Sciatic nerve (tissue), 2 donors: ENCODE measurements around the gene CRY1. TPM values are rescaled to one million over a fixed set of nuclear protein-coding genes. Genes with fewer than 3 reads are reported as not detected.
"Not testable (repeated sequence)": the region's sequence is repeated elsewhere in the genome, so short reads cannot be mapped to it uniquely, and the experiment has no call there.

Experiments used
- ATAC-seq: fragments of 200-7000 bp; cut with Tn5 transposase; one replicate; pipeline ENCODE4 v1.9.1; 2020; ENCODE audit warnings: mild to moderate bottlenecking, moderate library complexity
- DNase-seq: peaks from one replicate; pipeline ENCODE4 v3.0.0-alpha.2; 2020; ENCODE audit warnings: low spot score
- intact Hi-C: fragments of 100-400 bp; cut with DNase I; formaldehyde crosslinking; loops from one replicate; pipeline ENCODE4 v1.14.2; 2022
- total RNA-seq: library from RNA; stranded (reverse); fragmentation: NEBNext Ultra II Directional; extraction: Animal tissue kit (Norgen Biotek cat#: 25700); gene quantifications from one replicate; pipeline ENCODE4 v1.2.1, GENCODE V29; 2021
- donor health status: DM: no; HTN: no; CAD: no.
- donor health status: DM: no; HTN: no; CAD: no.

CRY1 gene
- total RNA-seq, 1 donor from 2014 or later: 20.2 TPM

GRCh38 chr12:107081778-107082177 is 11.6 kb downstream of the CRY1 start:
- ATAC-seq (no peak), DNase-seq (no peak)
- intact Hi-C loops: no loop called here

- ATAC-seq (no peak), DNase-seq (no peak)
- intact Hi-C loops: no loop called here
These were observed 13.1 kb downstream of the CRY1 start for GRCh38 chr12:107080299-107080698.

GRCh38 chr12:107079172-107080011 is 14.0 kb downstream of the CRY1 start:
- intact Hi-C loops: no loop called here
- no peak for ATAC-seq

GRCh38 chr12:107073266-107073665 is 20.1 kb downstream of the CRY1 start:
- DNase-seq, intact Hi-C loops, ATAC-seq: not testable (repeated sequence)

More at GRCh38 chr12:107079172-107080011, 14.0 kb downstream of the CRY1 start:
- DNase-seq: no peak

- DNase-seq (no peak), ATAC-seq (no peak)
- intact Hi-C loops: no loop called here
These were observed 26.7 kb downstream of the CRY1 start for GRCh38 chr12:107066691-107067090.

GRCh38 chr12:107064687-107065086 is 28.7 kb downstream of the CRY1 start:
- intact Hi-C loops: no loop called here
- no peak for ATAC-seq
- no peak for DNase-seq

GRCh38 chr12:107064243-107064642 is 29.1 kb downstream of the CRY1 start:
- intact Hi-C loops: no loop called here
- ATAC-seq (no peak), DNase-seq (no peak)

- intact Hi-C loops: no loop called here
- ATAC-seq (no peak), DNase-seq (no peak)
These were observed 35.2 kb downstream of the CRY1 start for GRCh38 chr12:107058190-107058589.

- no peak for ATAC-seq
These were observed 36.1 kb downstream of the CRY1 start for GRCh38 chr12:107057071-107057834.

GRCh38 chr12:107053709-107054108 is 39.6 kb downstream of the CRY1 start:
- intact Hi-C loops: no loop called here
- DNase-seq (no peak), ATAC-seq (no peak)

More at GRCh38 chr12:107057071-107057834, 36.1 kb downstream of the CRY1 start:
- intact Hi-C loops: no loop called here
- DNase-seq: no peak

- ATAC-seq: no peak
- intact Hi-C loops: no loop called here
- no peak for DNase-seq
These were observed 48.2 kb downstream of the CRY1 start for GRCh38 chr12:107045186-107045585.

- DNase-seq (no peak), ATAC-seq (no peak)
- intact Hi-C loops: no loop called here
These were observed 50.5 kb downstream of the CRY1 start for GRCh38 chr12:107042801-107043200.

GRCh38 chr12:107035733-107036132 is 57.6 kb downstream of the CRY1 start:
- intact Hi-C loops: no loop called here
- ATAC-seq (no peak), DNase-seq (no peak)

- ATAC-seq (no peak), DNase-seq (no peak)
- intact Hi-C loops: no loop called here
These were observed 59.3 kb downstream of the CRY1 start for GRCh38 chr12:107033758-107034739.

- ATAC-seq (no peak), DNase-seq (no peak)
- intact Hi-C loops: no loop called here
These were observed 61.1 kb downstream of the CRY1 start for GRCh38 chr12:107032266-107032665.

GRCh38 chr12:107031061-107031460 is 62.3 kb downstream of the CRY1 start:
- no peak for ATAC-seq
- no peak for DNase-seq
- intact Hi-C loops: no loop called here

GRCh38 chr12:107029081-107029480 is 64.3 kb downstream of the CRY1 start:
- intact Hi-C loops: no loop called here
- ATAC-seq (no peak), DNase-seq (no peak)

- DNase-seq (no peak), ATAC-seq (peak; percentile 96)
- intact Hi-C loops: no loop called here
These were observed 65.7 kb downstream of the CRY1 start for GRCh38 chr12:107027636-107028053.
